D341Med (cell line): ENCODE data around the gene BRSK2.

Experiments used
- DNase-seq: peaks from one replicate; pipeline ENCODE4 v3.0.0; 2012; ENCODE audit warnings: low spot score

The BRSK2 gene

GRCh38 chr11:1482581-1483444 lies 93.1 kb downstream of the BRSK2 start:
- no peak for DNase-seq

- no peak for DNase-seq
These were observed 93.8 kb downstream of the BRSK2 start for GRCh38 chr11:1483445-1483961.

- DNase-seq: no peak
These were observed 94.4 kb downstream of the BRSK2 start for GRCh38 chr11:1484061-1484671.

- DNase-seq: no peak
These were observed 95.2 kb downstream of the BRSK2 start for GRCh38 chr11:1484695-1485503.

- DNase-seq: no peak
These were observed 95.8 kb downstream of the BRSK2 start for GRCh38 chr11:1485504-1485885.

- no peak for DNase-seq
These were observed 96.5 kb downstream of the BRSK2 start, which contains the start of gene MOB2 for GRCh38 chr11:1486054-1486825. Gene MOB2, minus strand, starts transcription at chr11:1486779. Its CDS starts 223 bp downstream, at chr11:1486556.

- DNase-seq: no peak
These were observed 97.5 kb downstream of the BRSK2 start for GRCh38 chr11:1487091-1487850.

- DNase-seq: no peak
These were observed 98.3 kb downstream of the BRSK2 start for GRCh38 chr11:1487851-1488574.

- DNase-seq: no peak
These were observed 98.9 kb downstream of the BRSK2 start for GRCh38 chr11:1488575-1489180.

GRCh38 chr11:1490651-1491050 lies 100.9 kb downstream of the BRSK2 start:
- no peak for DNase-seq

GRCh38 chr11:1491379-1491778 lies 101.6 kb downstream of the BRSK2 start:
- DNase-seq: no peak

GRCh38 chr11:1493650-1494244 lies 104.0 kb downstream of the BRSK2 start:
- DNase-seq: no peak

GRCh38 chr11:1494650-1495049 lies 104.9 kb downstream of the BRSK2 start:
- DNase-seq: no peak

- DNase-seq: no peak
These were observed 106.5 kb downstream of the BRSK2 start for GRCh38 chr11:1496091-1496760.

- no peak for DNase-seq
These were observed 107.0 kb downstream of the BRSK2 start for GRCh38 chr11:1496761-1497095.

GRCh38 chr11:1497600-1497999 lies 107.9 kb downstream of the BRSK2 start:
- DNase-seq: no peak

GRCh38 chr11:1498262-1498661 lies 108.5 kb downstream of the BRSK2 start:
- DNase-seq: no peak

- DNase-seq: no peak
These were observed 109.6 kb downstream of the BRSK2 start for GRCh38 chr11:1499261-1499890.
